Bronchial epithelial cell (primary cell): ENCODE data around the gene NFIA. TPM values are rescaled to one million over a fixed set of nuclear protein-coding genes. Genes with fewer than 3 reads are reported as not detected.

ENCODE experiments used
- DNase-seq: peaks from one replicate; pipeline ENCODE4 v3.0.0-alpha.2; 2010; ENCODE audit warnings: low read depth
- FAIRE-seq: peaks from 2 replicates; lab custom pipeline; 2011; peaks lifted over from hg19 to GRCh38; lab: Jason Lieb, UNC
- H3K27me3 ChIP-seq: 2 replicates; pipeline ENCODE4 v1.5.1; 2011; ENCODE audit warnings: low read length; ENCODE audit not compliant: control insufficient read depth, insufficient read depth
- H3K36me3 ChIP-seq: 2 replicates; pipeline ENCODE4 v1.5.1; 2011; ENCODE audit warnings: low read length; ENCODE audit not compliant: control insufficient read depth, insufficient read depth
- H3K4me3 ChIP-seq: 2 replicates; pipeline ENCODE4 v1.5.1; 2011; ENCODE audit warnings: mild to moderate bottlenecking, low read depth, low read length, control low read depth
- total RNA-seq: library from RNA; depleted of rRNA; stranded (reverse); fragments of >200 nt; gene quantifications from 2 replicates; pipeline ENCODE4 v1.2.1, GENCODE V29; 2014
- TF ChIP-seq, protein P1 (sequence below): IDR thresholded peaks from 2 replicates; pipeline ENCODE4 v1.5.1; 2011; ENCODE audit warnings: mild to moderate bottlenecking, moderate library complexity, low read length, control low read depth, inconsistent platforms; ENCODE audit not compliant: insufficient read depth, severe bottlenecking

Gene NFIA
- total RNA-seq, 1 donor from 2014 or later, result 7.4 TPM

DNA sequence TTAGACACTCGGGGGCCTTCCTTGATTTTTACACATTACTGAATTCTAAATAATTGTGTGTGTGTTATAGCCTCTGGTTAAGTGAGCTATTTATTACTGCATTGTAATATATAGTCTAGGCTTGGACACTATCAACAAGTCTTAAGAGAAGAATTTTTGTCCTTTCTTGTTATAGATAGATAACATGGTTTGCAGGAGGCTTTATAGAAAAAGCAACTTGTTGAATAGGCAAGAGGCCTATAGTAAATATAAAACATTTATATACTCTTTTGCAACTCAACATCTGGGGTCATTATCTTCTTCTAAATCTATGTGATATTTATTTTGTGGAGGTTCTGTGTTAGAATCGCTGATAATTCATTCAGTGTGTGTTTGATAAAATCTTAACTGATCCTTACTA is 293.8 kb downstream of the NFIA start:
- DNase-seq, result no peak
- peaks cover 1% of the 10 kb centered on the region for H3K36me3 ChIP-seq
- no peaks in the 10 kb centered on the region for H3K27me3 ChIP-seq
- no peak for FAIRE-seq
- TF ChIP-seq, protein P1, sequence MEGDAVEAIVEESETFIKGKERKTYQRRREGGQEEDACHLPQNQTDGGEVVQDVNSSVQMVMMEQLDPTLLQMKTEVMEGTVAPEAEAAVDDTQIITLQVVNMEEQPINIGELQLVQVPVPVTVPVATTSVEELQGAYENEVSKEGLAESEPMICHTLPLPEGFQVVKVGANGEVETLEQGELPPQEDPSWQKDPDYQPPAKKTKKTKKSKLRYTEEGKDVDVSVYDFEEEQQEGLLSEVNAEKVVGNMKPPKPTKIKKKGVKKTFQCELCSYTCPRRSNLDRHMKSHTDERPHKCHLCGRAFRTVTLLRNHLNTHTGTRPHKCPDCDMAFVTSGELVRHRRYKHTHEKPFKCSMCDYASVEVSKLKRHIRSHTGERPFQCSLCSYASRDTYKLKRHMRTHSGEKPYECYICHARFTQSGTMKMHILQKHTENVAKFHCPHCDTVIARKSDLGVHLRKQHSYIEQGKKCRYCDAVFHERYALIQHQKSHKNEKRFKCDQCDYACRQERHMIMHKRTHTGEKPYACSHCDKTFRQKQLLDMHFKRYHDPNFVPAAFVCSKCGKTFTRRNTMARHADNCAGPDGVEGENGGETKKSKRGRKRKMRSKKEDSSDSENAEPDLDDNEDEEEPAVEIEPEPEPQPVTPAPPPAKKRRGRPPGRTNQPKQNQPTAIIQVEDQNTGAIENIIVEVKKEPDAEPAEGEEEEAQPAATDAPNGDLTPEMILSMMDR, result no peak
- H3K4me3 ChIP-seq, result no peak overlapping the region

GRCh38 chr1:61377242-61377958 is 295.0 kb downstream of the NFIA start:
- TF ChIP-seq, protein P1, result no peak
- DNase-seq, result no peak
- no peak for FAIRE-seq
- H3K4me3 ChIP-seq, result no peak overlapping the region
- no peaks in the 10 kb centered on the region for H3K27me3 ChIP-seq
- H3K36me3 ChIP-seq, result peaks cover 1% of the 10 kb centered on the region

DNA sequence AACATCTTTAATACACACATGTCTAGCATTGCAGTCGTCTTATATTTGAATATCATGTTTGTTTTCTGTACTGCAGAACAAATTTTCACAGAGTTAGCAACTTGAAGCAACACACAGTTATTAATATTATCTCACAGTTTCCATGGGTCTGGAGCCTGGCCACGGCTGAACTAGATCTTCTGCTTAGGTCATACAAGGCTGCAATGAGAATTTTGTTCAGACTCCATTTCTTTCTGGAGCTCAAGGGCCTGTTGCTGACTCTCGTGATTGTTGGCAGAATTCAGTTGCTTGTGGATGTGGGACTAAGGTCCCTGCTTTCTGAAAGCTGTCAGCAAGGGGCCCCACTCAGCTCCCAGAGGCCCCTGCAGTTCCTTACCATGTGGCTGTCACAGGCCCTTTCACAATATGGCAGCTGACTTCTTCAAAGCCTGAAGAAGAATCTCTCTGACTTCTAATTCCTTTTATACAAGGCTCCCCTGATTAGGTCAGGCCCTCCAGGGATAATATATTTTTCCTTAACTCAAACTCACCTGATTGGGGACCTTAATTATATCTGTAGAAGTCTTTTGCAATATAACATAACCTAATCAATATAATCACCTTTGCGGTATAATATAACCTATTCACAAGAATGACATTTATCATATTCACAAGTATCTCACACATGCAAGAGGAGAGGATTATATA is 296.3 kb downstream of the NFIA start:
- TF ChIP-seq, protein P1, result no peak
- Histone ChIP-seq H3K27me3 (no peaks in the 10 kb centered on the region), H3K36me3 (peaks cover 3% of the 10 kb centered on the region), H3K4me3 (no peak overlapping the region)
- FAIRE-seq (no peak), DNase-seq (no peak)

DNA sequence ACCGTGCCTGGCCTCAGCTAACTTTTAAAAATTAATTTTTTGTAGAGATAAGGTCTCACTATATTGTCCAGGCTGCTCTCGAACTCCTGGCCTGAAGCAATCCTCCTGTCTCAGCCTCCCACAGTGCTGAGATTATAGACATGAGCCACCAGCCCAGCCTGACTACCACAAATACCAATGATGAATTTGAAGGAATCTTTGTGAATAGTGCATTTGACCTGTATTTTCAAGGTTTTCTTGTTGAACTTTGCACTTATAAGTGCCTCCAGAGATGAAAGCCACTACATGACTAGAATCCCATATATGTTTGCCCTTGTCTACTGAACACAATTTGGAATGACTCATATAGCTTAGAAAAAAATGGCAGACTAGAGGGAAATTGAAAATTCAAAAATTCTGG is 297.3 kb downstream of the NFIA start:
- H3K27me3 ChIP-seq, result no peaks in the 10 kb centered on the region
- no peak overlapping the region for H3K4me3 ChIP-seq
- TF ChIP-seq, protein P1, result no peak
- peaks cover 3% of the 10 kb centered on the region for H3K36me3 ChIP-seq
- no peak for FAIRE-seq
- no peak for DNase-seq

DNA sequence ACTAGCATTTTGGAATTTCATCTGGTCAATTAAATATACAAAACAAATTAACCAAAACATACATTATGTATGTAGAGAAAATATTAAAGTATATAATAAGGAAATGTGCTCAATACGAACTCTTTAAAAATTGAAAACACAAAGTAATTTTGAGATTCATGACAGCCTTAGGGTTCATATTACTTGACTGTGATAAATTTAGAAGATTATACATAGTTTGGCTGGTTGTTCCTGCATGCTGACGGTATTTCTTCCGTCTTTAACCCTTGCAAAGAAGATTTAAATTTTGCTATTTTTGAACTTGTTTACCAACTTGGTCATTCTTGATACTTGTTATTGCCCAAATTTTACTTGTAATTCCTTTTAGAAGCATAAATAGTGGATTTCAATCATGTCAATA is 298.2 kb downstream of the NFIA start:
- FAIRE-seq, result no peak
- DNase-seq, result no peak
- no peak overlapping the region for H3K4me3 ChIP-seq
- H3K27me3 ChIP-seq, result no peaks in the 10 kb centered on the region
- peaks cover 3% of the 10 kb centered on the region for H3K36me3 ChIP-seq
- TF ChIP-seq, protein P1, result no peak
